Nephron (organoid): ENCODE data around the gene PNN.
"Not testable (repeated sequence)": the region's sequence is repeated elsewhere in the genome, so short reads cannot be mapped to it uniquely, and the experiment has no call there.

Experiments used
- H3K27ac Mint-ChIP-seq, 3 experiments: 2 replicates each; pipeline ENCODE4 v1.8.0; 2020; ENCODE audit warnings: mixed read lengths in 3 of 3, mild to moderate bottlenecking in 2 of 3, moderate library complexity in 1 of 3
- H3K27me3 Mint-ChIP-seq: 2 replicates; pipeline ENCODE4 v1.8.0; 2021; ENCODE audit warnings: low read depth, mild to moderate bottlenecking, moderate library complexity, mixed read lengths
- H3K36me3 Mint-ChIP-seq: 2 replicates; pipeline ENCODE4 v1.8.0; 2020; ENCODE audit warnings: low read depth, mixed read lengths
- H3K4me1 Mint-ChIP-seq: 2 replicates; pipeline ENCODE4 v1.8.0; 2020; ENCODE audit warnings: mixed read lengths
- H3K4me3 Mint-ChIP-seq, 3 experiments: 2 replicates each; pipeline ENCODE4 v1.8.0; 2020; ENCODE audit warnings: mild to moderate bottlenecking in 3 of 3, mixed read lengths in 3 of 3, moderate library complexity in 2 of 3
- H3K9me3 Mint-ChIP-seq: 2 replicates; pipeline ENCODE4 v1.8.0; 2020; ENCODE audit warnings: mixed read lengths
- TF ChIP-seq, protein P1 (sequence below), 3 experiments: fragments of 200-600 bp; sonication (generic); IDR thresholded peaks; one replicate each; pipeline ENCODE4 v1.5.0; 2021; ENCODE audit warnings: antibody characterized with exemption in 3 of 3; ENCODE audit not compliant: unreplicated experiment in 3 of 3

Gene PNN

DNA sequence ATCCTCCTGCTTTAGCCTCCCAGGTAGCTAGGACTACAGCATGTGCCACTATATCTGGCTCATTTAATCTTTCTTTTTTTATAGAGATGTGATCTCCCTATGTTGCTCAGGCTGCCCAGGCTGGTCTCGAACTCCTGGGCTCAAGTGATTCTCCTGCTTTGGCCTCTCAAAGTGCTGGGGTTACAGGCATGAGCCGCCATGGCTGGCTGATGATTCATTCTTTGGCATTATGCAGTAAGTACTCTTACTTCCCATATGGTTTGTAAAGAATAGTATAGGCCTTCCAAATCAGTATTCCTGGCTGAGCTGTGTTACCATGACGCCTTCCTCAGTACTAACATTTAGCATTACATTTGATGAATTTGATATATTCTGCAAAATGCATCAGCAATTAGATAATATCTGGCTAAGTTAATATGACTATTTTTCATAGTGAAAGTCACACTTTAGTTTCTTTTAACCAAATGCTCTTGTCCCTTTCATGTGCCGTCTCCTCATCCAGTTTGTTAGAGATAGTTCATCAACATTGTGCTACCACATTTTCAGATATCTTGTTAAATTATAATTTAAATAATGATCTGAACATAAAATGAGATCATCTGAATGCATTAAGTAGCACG, 55.5 kb downstream of the PNN start:
- no peaks in the 10 kb centered on the region for H3K9me3 Mint-ChIP-seq
- peaks cover 11% of the 10 kb centered on the region for H3K4me1 Mint-ChIP-seq
- H3K4me3 Mint-ChIP-seq: no peak overlapping the region
- TF ChIP-seq, protein P1, sequence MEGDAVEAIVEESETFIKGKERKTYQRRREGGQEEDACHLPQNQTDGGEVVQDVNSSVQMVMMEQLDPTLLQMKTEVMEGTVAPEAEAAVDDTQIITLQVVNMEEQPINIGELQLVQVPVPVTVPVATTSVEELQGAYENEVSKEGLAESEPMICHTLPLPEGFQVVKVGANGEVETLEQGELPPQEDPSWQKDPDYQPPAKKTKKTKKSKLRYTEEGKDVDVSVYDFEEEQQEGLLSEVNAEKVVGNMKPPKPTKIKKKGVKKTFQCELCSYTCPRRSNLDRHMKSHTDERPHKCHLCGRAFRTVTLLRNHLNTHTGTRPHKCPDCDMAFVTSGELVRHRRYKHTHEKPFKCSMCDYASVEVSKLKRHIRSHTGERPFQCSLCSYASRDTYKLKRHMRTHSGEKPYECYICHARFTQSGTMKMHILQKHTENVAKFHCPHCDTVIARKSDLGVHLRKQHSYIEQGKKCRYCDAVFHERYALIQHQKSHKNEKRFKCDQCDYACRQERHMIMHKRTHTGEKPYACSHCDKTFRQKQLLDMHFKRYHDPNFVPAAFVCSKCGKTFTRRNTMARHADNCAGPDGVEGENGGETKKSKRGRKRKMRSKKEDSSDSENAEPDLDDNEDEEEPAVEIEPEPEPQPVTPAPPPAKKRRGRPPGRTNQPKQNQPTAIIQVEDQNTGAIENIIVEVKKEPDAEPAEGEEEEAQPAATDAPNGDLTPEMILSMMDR (IDR thresholded peaks at IDR 0.05; ENCODE audit: unreplicated experiment in 3 of 3): no peak
- no peaks in the 10 kb centered on the region for H3K27me3 Mint-ChIP-seq
- no peak overlapping the region for H3K27ac Mint-ChIP-seq
- no peaks in the 10 kb centered on the region for H3K36me3 Mint-ChIP-seq

DNA sequence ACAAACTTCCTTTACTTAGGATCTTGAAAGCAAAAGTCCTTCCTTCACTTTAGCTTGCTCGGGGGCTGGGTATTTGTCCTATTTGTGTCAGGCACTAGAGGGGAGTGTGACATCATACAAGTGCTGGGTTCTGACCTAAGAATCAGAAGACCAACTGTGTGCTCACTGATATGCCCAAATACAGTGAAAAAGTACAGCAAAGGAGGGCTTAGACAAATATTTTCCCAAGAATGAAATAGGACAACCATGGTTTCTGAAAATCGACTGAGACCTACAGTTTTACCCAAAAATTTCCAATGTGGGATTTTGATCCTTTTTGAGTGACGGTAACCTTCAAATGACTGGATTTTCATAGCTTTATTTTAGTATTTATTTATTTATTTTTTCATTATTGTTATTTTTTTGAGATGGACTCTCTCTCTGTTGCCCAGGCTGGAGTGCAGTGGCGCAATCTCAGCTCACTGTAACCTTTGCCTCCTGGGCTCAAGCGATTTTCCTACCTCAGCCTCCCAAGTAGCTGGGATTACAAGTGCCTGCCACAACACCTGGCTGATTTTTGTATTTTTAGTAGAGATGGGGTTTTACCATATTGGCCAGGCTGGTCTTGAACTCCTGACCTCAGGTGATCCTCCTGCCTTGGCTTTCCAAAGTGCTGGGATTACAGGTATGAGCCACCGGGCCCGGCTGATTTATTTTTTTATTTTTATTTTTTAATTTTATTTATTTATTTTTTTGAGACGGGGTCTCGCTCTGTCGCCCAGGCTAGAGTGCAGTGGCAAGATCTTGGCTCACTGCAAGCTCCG, 56.9 kb downstream of the PNN start:
- Mint-ChIP-seq H3K27ac (peak overlapping the region in 2 of 3 experiments; percentile 31 to 51), H3K4me1 (peaks cover 11% of the 10 kb centered on the region)
- not testable (repeated sequence) for H3K27me3 Mint-ChIP-seq, H3K4me3 Mint-ChIP-seq, H3K36me3 Mint-ChIP-seq, H3K9me3 Mint-ChIP-seq
